Measurements from ENCODE around the gene CAMK2A.

Gene CAMK2A

DNA sequence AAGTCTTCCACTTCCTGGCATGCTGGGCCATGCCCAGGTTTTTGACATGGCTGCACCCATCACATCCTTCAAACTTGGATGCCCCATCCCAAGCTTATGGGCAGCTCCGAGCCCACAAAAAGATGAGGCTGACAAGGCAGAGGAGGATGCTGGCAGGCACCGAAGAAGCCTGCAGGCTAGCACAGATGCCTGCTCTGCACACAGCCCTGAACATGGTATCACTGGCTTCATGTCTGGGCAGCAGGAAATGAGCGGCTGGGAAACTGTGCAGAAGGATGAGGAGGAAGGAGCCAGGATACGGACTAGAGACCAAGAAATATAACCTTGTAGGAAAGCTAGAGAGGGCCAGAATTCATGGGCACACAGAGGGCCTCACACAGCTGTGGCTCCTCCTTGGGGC is 14.8 kb downstream of the CAMK2A start:
- TF ChIP-seq, protein P1, sequence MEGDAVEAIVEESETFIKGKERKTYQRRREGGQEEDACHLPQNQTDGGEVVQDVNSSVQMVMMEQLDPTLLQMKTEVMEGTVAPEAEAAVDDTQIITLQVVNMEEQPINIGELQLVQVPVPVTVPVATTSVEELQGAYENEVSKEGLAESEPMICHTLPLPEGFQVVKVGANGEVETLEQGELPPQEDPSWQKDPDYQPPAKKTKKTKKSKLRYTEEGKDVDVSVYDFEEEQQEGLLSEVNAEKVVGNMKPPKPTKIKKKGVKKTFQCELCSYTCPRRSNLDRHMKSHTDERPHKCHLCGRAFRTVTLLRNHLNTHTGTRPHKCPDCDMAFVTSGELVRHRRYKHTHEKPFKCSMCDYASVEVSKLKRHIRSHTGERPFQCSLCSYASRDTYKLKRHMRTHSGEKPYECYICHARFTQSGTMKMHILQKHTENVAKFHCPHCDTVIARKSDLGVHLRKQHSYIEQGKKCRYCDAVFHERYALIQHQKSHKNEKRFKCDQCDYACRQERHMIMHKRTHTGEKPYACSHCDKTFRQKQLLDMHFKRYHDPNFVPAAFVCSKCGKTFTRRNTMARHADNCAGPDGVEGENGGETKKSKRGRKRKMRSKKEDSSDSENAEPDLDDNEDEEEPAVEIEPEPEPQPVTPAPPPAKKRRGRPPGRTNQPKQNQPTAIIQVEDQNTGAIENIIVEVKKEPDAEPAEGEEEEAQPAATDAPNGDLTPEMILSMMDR (IDR thresholded peaks at IDR 0.05; ENCODE audit: insufficient read depth, low read length) = no peak
- no peak for TF ChIP-seq GABPA (IDR thresholded peaks at IDR 0.05; ENCODE audit: low read depth)
- TF ChIP-seq REST (IDR thresholded peaks at IDR 0.05; ENCODE audit: insufficient replicate concordance, low read depth) = no peak
- no peak for TF ChIP-seq SPI1 (IDR thresholded peaks at IDR 0.05; ENCODE audit: borderline replicate concordance, low read depth)
- no peak for TF ChIP-seq POLR2AphosphoS5 (IDR thresholded peaks at IDR 0.05; ENCODE audit: low read depth)

DNA sequence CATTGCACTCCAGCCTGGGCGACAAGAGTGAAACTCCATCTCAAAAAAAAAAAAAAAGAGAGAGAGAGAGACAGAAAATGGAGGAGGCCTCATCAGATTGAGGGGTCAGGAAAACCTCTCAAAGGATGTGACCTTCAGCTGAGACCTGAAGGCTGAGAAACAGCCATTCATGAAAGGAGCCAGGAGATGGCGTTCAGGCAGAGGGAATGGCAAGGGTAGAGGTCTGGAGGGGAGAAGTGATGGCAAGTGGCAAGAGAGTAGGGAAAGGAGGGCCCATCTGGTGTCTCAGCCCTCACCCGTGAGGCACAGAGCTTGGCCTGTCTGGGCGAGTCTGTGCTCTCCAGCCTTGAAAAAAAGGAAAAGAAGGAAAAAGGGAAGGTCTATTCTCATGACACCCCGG is 17.0 kb downstream of the CAMK2A start:
- Histone ChIP-seq H3K27ac (replicated peaks) (no peak overlapping the region), H3K27me3 (ENCODE audit: insufficient read depth, poor library complexity, severe bottlenecking) (peaks cover 5% of the 10 kb centered on the region), H3K4me3 (replicated peaks; ENCODE audit: insufficient read depth, low read length) (no peak overlapping the region)
- DNase-seq (ENCODE audit: low read depth in 1 of 2, low spot score in 1 of 2) = peak in 1 of 2 experiments; percentile 26
- TF ChIP-seq POLR2AphosphoS5 (IDR thresholded peaks at IDR 0.05; ENCODE audit: low read depth) (no peak), REST (IDR thresholded peaks at IDR 0.05; ENCODE audit: insufficient replicate concordance, low read depth) (no peak)
- TF ChIP-seq, protein P1 (IDR thresholded peaks at IDR 0.05; ENCODE audit: insufficient read depth, low read length) = peak; percentile 25

More for the DNA sequence above, 14.8 kb downstream of the CAMK2A start:
- H3K4me3 ChIP-seq (replicated peaks; ENCODE audit: insufficient read depth, low read length) = no peak overlapping the region
- no peak overlapping the region for H3K27ac ChIP-seq (replicated peaks)
- peaks cover 9% of the 10 kb centered on the region for H3K27me3 ChIP-seq (ENCODE audit: insufficient read depth, poor library complexity, severe bottlenecking)
- no peak for DNase-seq (ENCODE audit: low read depth in 1 of 2, low spot score in 1 of 2)

- Histone ChIP-seq H3K27ac (replicated peaks) (no peak overlapping the region), H3K27me3 (ENCODE audit: insufficient read depth, poor library complexity, severe bottlenecking) (peaks cover 5% of the 10 kb centered on the region), H3K4me3 (replicated peaks; ENCODE audit: insufficient read depth, low read length) (no peak overlapping the region)
- TF ChIP-seq POLR2AphosphoS5 (IDR thresholded peaks at IDR 0.05; ENCODE audit: low read depth) = no peak
- TF ChIP-seq REST (IDR thresholded peaks at IDR 0.05; ENCODE audit: insufficient replicate concordance, low read depth) = peak; percentile 85
- TF ChIP-seq, protein P1 (IDR thresholded peaks at IDR 0.05; ENCODE audit: insufficient read depth, low read length) = no peak
- no peak for TF ChIP-seq SPI1 (IDR thresholded peaks at IDR 0.05; ENCODE audit: borderline replicate concordance, low read depth)
- no peak for TF ChIP-seq GABPA (IDR thresholded peaks at IDR 0.05; ENCODE audit: low read depth)
- no peak for DNase-seq (ENCODE audit: low read depth in 1 of 2, low spot score in 1 of 2)
These were observed 17.6 kb downstream of the CAMK2A start for GRCh38 chr5:150271923-150272322.
